Muscle layer of duodenum (tissue), 2 donors: ENCODE data around the gene MORN1.

Experiments
- H3K27ac ChIP-seq: one replicate; pipeline ENCODE4 v1.7.0; 2013; ENCODE audit warnings: mild to moderate bottlenecking, low read length
- H3K27me3 ChIP-seq: one replicate; pipeline ENCODE4 v1.7.0; 2013; ENCODE audit warnings: low read depth, mild to moderate bottlenecking, control low read depth, low read length
- H3K36me3 ChIP-seq, 2 donors: one replicate each; pipeline ENCODE4 v1.7.0; 2013; ENCODE audit warnings: low read length in 2 of 2, control low read depth in 1 of 2, mild to moderate bottlenecking in 1 of 2; ENCODE audit not compliant: insufficient read depth in 2 of 2, control insufficient read depth in 1 of 2
- H3K4me1 ChIP-seq, 2 donors: one replicate each; pipeline ENCODE4 v1.7.0; 2013; ENCODE audit warnings: low read length in 2 of 2, mild to moderate bottlenecking in 2 of 2, control low read depth in 1 of 2, moderate library complexity in 1 of 2; ENCODE audit not compliant: insufficient read depth in 2 of 2, control insufficient read depth in 1 of 2
- H3K4me3 ChIP-seq, 2 donors: one replicate each; pipeline ENCODE4 v1.7.0; 2013; ENCODE audit warnings: low read length in 2 of 2, low read depth in 1 of 2, mild to moderate bottlenecking in 1 of 2
- H3K9me3 ChIP-seq, 2 donors: one replicate each; pipeline ENCODE4 v1.7.0; 2013; ENCODE audit warnings: low read length in 2 of 2, control low read depth in 1 of 2, mild to moderate bottlenecking in 1 of 2; ENCODE audit not compliant: control insufficient read depth in 1 of 2
- donor health status: healthy.

The MORN1 gene

GRCh38 chr1:2358651-2359640, 32.4 kb downstream of the MORN1 start:
- Histone ChIP-seq H3K4me1 (no peaks in the 10 kb centered on the region), H3K4me3 (no peak overlapping the region), H3K27ac (no peak overlapping the region), H3K27me3 (no peaks in the 10 kb centered on the region), H3K36me3 (no peaks in the 10 kb centered on the region), H3K9me3 (no peaks in the 10 kb centered on the region)

DNA sequence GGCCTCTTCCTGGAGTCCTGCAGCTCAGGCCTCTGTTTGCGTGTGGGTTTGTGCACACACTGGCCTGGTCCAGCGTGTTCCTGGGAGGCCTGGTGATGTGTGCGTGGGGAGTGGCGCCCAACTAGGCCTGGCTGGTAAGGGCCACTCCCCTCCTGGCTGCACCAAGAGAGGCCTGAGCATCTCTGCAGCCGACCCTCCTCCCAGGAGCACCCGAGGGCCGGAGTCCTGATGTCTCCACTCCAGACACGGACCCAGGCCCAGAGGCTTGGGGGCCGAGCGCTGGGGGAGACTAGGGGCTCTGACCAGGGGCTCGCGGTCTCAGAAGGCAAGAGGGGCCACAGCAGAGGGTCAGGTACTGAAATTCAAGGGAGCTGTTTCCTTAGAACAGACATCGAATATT, 33.3 kb downstream of the MORN1 start:
- Histone ChIP-seq H3K4me1 (no peaks in the 10 kb centered on the region), H3K4me3 (no peak overlapping the region), H3K9me3 (no peaks in the 10 kb centered on the region)

GRCh38 chr1:2356911-2357845, 34.2 kb downstream of the MORN1 start:
- H3K27ac ChIP-seq = no peak overlapping the region
- H3K9me3 ChIP-seq = no peaks in the 10 kb centered on the region
- no peak overlapping the region for H3K4me3 ChIP-seq
- H3K36me3 ChIP-seq = no peaks in the 10 kb centered on the region
- no peaks in the 10 kb centered on the region for H3K27me3 ChIP-seq
- H3K4me1 ChIP-seq = no peaks in the 10 kb centered on the region

More for the DNA sequence above, 33.3 kb downstream of the MORN1 start:
- Histone ChIP-seq H3K27me3 (no peaks in the 10 kb centered on the region), H3K27ac (no peak overlapping the region), H3K36me3 (no peaks in the 10 kb centered on the region)

DNA sequence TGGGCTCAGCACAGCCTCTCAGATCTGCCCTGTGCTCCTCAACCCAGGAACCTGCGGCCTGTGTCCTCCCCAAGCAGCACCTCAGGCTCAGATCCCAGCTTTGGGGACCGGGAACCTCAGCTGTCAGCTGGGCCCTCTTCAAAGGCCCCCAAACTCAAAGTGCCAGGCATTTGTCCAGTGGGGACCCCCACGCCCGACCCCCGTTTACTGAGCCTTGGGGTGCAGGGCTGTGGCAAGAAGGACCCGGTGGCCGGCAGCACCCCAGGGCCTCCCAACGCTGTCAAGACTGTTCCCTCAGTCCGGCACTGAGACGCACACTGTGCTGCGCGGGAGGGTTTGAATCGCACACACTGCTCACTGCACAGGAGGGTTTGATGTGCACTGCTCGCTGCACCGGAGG, 35.0 kb downstream of the MORN1 start:
- H3K4me1 ChIP-seq = no peaks in the 10 kb centered on the region
- no peaks in the 10 kb centered on the region for H3K36me3 ChIP-seq
- H3K27ac ChIP-seq = no peak overlapping the region
- no peak overlapping the region for H3K4me3 ChIP-seq
- no peaks in the 10 kb centered on the region for H3K27me3 ChIP-seq
- H3K9me3 ChIP-seq = no peaks in the 10 kb centered on the region

GRCh38 chr1:2355373-2356261, 35.7 kb downstream of the MORN1 start:
- H3K4me3 ChIP-seq = no peak overlapping the region
- H3K27me3 ChIP-seq = no peaks in the 10 kb centered on the region
- H3K27ac ChIP-seq = no peak overlapping the region

DNA sequence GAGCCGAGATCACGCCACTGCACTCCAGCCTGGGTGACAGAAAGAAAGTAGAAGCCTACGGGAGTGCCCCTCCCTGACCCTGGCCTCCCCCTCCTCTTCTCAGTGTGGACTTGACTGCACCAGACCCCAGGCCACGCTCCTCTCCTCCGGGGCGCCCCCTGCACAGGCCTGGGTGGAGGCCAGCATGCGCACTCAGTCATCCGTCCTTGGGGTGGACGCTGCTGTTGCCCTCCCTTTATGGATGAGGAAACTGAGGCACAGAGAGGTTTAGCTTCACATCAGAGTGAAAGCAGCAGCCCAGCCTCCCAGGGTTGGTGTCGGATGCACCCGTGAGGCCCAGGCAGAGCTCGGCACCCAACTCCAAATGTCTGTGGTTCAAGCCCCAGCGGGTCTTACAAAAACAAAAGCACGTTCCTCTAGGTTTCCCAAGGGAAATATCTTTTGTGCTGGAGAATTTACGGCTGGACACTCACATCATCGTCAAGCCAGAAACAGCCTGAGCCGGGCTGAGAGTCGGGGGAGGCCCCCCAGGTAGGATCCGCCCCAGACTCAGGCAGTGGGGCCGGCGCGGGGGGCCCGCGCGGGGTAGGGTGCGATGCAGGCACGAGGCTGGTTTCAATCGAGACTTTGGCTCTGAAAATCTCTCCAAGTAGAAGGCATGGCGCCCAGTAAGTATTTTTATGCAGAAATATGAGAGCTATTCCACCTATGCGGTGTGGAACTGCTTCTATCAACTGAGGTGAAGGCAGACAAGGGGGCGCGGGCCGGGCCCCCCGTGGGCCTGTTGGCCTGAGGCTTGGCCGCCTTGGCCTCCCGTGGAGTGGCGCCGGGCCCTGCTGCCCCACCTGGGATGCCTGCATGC, 36.6 kb downstream of the MORN1 start:
- H3K36me3 ChIP-seq = no peaks in the 10 kb centered on the region
- no peak overlapping the region for H3K27ac ChIP-seq
- H3K27me3 ChIP-seq = no peaks in the 10 kb centered on the region
- no peak overlapping the region for H3K4me3 ChIP-seq
- H3K4me1 ChIP-seq = no peaks in the 10 kb centered on the region
- H3K9me3 ChIP-seq = no peaks in the 10 kb centered on the region

More at GRCh38 chr1:2355373-2356261, 35.7 kb downstream of the MORN1 start:
- Histone ChIP-seq H3K9me3 (no peaks in the 10 kb centered on the region), H3K4me1 (no peaks in the 10 kb centered on the region), H3K36me3 (no peaks in the 10 kb centered on the region)

GRCh38 chr1:2353551-2354438, 37.6 kb downstream of the MORN1 start:
- Histone ChIP-seq H3K27ac (no peak overlapping the region), H3K27me3 (no peaks in the 10 kb centered on the region), H3K9me3 (no peaks in the 10 kb centered on the region), H3K4me1 (no peaks in the 10 kb centered on the region), H3K4me3 (no peak overlapping the region), H3K36me3 (no peaks in the 10 kb centered on the region)

GRCh38 chr1:2352897-2353550, 38.3 kb downstream of the MORN1 start:
- no peaks in the 10 kb centered on the region for H3K36me3 ChIP-seq
- no peaks in the 10 kb centered on the region for H3K27me3 ChIP-seq
- no peak overlapping the region for H3K4me3 ChIP-seq
- H3K27ac ChIP-seq = no peak overlapping the region
- no peaks in the 10 kb centered on the region for H3K9me3 ChIP-seq
- no peaks in the 10 kb centered on the region for H3K4me1 ChIP-seq

- no peaks in the 10 kb centered on the region for H3K36me3 ChIP-seq
- H3K4me1 ChIP-seq = no peaks in the 10 kb centered on the region
- H3K27me3 ChIP-seq = no peaks in the 10 kb centered on the region
- H3K4me3 ChIP-seq = no peak overlapping the region
- H3K9me3 ChIP-seq = no peaks in the 10 kb centered on the region
- H3K27ac ChIP-seq = no peak overlapping the region
These were observed 38.9 kb downstream of the MORN1 start for GRCh38 chr1:2352341-2352896.
